Epithelial cell of prostate (primary cell): Measurements from ENCODE around the gene MCM3AP.

Source experiments
- DNase-seq: peaks from one replicate; pipeline ENCODE4 v3.0.0-alpha.2; 2011; ENCODE audit warnings: low read depth, low spot score
- H3K27ac ChIP-seq: fragments of 450-650 bp; 2 replicates; pipeline ENCODE4 v1.5.1; 2017; ENCODE audit warnings: mild to moderate bottlenecking

Gene MCM3AP

DNA sequence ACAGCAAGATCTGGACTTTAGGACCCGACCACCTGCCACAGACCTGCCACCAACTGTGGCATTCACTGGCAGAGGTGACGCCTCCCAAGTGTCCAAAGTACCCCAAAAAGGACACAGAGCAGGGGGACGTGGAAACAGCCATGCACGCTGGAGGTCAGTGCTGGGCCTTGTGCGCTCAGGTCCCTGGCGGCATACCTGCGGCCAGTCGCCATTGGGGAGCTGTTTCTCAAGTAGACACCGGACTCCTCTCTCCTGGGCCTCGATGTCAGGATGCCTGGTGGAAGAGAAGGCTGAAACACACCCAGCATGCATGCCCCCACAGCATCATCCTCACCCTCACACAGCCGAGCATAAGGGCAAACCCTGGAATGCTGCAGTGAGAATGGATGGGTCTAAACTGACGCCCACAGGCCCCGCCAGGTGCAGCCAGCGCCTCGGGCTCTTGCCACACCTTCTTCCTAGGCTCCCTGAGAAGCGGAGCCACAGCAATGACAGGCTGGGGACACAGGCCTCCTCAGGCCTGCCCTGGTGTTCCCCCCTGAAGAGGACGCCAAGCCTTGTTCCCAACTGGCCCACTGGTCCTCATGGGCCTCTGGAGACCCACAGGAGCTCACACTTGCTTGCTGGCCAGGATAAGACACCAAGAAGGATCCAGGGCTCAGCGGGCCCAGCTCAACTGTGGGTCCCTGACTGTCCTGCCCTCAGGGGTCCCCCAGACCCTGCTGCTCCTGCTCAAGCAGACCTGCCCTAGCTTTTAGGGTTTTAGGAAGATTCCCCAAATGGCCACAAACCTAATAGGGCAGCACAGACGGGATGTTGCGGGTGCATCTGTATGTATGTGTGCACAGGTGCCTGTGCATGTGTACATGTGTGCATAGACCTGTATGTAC lies 93.5 kb downstream of the MCM3AP start:
- no peak overlapping the region for H3K27ac ChIP-seq
- DNase-seq, result no peak

DNA sequence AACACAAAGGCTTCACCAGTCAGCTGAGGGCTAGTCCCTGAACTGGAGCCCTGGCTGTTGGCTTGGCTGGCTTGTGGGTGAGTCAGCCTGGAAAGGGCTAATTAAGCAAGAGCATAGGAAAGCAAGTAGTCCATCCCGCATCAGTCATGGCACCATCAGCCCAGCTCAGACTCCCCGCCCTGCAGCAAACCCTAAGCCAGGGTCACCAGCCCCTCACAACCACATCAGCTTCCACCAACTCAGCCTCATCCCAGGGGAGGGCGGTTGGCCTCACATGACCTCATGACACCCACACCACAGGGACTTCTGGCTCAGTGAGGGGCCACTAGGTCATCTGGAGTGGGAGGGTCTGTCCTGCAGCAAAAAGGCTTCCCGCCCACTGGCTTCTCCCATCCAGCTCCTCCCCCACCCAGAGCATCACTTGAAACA lies 94.1 kb downstream of the MCM3AP start:
- peak; percentile 20 for DNase-seq
- H3K27ac ChIP-seq, result no peak overlapping the region

DNA sequence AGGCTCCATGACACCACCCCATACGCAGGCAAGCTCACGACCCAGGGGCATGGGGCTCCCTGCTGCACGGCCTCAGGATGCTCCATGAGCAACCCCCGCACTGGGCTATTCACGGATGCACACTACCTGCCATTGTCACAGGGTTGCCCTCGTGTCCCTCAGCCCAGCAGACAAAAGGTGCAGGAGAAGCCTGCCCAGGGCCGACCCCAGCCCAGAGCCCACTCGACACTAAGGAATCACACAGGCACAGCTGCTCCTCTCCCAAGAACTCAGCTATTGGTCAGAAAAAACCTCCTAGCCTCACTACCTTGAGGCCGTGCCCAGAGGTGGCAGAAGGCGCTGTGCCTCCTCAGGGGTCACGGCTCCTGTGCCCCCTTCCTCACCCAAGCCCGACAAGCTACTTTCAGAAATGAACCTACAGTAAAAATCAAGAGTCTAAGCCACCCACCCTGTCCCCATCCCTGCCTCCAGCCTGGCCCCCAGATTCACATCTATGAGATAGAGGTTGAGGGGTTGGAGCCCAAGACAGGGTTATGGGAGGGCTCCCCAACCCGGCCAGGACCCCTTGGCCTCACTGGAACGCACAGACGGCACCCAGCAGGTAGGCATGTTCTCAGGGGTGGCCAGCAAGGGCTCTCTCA lies 94.8 kb downstream of the MCM3AP start:
- no peak overlapping the region for H3K27ac ChIP-seq
- DNase-seq, result no peak

DNA sequence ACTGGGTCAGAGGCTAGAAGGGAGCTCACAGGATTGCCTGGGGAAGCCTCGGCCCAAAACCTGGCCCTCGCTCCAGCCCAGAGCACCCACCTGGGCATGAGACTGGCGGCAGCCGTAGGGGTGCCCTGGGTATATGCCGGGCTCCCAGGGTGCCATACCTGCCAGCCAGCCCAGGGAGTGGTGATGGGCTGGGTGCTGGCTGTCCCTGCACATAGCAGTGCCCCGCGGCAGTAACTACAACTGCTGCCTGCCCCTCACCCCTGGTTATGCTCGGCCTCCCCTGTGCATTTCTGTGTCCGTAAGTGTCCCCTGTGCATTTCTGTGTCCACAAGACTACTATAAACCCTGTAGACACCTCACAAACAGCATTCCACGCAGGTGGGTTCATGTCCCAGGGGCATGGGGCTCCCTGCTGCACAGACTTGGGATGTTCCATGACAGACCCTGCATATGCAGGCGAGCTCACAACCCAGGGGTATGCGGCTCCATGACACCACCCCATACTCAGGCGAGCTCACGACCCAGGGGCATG lies 95.4 kb downstream of the MCM3AP start:
- no peak for DNase-seq
- no peak overlapping the region for H3K27ac ChIP-seq

DNA sequence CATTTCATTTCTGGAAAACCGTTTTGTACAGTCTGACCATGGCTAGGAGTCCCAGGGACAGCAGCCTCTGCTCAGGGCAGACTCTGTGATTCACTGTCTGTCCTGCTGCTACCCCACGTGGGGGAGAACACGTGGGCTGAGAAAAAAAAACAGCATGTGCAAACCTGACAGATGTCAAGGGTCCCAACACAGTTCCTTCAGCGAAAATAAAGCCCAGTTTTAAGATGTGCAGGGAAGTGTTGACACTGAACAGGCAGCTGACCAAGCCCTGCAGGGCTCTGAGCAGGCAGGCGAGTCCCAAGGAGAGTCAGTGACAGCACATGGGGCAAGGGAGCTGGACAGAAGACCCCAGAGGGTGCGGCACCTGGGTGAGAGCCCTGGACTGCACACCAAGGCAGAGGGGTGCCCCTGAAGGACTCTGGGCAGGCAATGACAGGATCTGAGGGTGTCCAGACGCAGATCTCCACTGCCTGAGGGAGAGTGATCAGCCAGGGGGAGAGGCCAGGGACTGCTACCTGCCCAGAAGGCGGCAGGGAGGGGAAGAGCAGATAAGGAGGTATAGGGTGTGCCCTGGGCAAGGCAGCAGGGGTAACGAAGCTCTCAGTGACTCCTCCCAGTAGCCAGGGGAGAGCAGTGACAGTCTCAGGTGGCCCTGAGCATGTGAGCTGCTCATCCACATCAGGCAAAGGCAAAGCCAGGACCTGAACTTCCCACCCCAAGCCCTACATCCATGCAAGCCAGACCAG lies 96.0 kb downstream of the MCM3AP start:
- no peak for DNase-seq

DNA sequence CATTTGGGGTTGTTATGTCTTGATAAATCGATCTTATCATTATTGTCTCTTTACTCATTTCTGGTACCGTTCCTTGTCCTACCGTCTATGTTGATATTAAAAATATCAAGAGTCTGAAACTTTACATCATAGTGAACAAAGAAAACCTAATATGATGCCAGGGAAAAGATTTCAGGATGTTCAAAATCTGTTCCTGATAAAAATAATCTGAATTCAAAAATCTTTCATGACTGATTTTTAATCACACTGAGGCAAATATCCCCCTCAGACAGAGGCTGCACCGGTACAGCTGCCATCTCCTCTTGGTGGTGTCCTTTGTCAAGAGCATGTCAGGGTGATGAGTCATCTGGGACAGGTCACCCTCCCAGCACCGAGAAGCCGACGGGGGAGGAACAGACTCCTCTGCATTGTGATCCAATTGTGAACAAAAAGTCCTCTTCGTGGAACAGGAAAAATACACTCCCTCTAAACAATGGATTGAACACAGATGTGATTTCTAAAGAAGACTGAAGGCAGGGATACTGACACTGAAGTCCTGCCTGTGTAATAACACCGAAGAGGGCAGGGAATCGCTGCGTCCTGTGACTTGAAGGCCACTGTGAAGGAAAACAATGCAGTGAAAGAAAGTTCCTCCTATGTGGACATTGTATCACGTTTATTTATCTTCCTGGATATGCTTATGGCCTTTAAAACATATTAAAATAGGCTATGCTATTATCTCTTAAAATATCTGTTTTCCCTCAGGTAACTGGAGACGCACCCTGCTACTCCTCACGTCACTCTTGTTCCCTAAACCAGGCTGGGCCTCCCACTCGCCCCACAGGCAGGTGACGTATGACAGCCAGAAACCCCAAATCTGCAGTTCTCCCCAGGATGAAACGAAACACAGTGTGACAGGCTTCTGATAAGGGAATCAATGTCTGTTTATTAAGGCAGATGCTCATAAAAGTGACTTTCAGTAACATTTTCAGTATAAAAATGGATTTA lies 96.9 kb downstream of the MCM3AP start:
- DNase-seq, result peak; percentile 12
- peak overlapping the region; percentile 61 for H3K27ac ChIP-seq

More for the DNA sequence above, 96.0 kb downstream of the MCM3AP start:
- peak overlapping the region; percentile 61 for H3K27ac ChIP-seq

DNA sequence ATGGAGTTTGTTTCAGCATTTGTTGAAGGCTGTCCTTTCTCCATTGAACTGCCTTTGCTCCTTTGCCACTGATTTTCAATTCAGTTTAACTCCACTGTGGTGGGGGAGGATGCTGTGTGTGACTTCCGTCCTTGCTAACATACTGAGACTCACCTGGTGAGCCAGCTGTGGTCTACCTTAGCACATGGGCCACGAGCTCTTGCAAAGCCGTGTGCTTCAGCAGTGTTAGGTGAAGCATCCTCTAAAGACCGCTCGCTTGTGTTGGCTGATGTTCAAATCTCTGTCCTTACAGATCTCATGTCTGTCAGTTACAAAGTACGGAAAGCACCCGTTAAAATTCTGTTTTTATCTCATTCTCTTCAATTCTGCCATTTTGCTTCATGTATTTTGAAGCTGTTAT lies 97.6 kb downstream of the MCM3AP start:
- no peak for DNase-seq
- no peak overlapping the region for H3K27ac ChIP-seq

DNA sequence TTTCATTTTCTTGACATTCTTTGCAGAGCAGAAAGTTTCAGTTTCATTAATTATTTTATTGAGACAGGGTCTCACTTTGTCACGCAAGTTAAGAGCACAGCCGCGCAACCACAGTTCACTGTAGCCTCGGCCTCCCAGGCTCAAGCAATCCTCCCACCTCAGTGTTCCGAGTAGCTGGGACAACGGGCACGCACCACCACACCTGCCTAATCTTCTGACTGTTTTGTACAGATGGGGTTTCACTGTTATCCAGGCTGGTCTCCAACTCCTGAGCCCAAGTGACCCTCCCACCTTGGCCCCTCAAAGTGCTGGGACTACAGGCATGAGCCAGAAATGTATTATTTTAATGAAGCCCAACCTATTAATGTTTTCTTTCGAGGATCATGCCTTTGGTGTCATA lies 98.2 kb downstream of the MCM3AP start:
- no peak for DNase-seq
- H3K27ac ChIP-seq, result no peak overlapping the region

DNA sequence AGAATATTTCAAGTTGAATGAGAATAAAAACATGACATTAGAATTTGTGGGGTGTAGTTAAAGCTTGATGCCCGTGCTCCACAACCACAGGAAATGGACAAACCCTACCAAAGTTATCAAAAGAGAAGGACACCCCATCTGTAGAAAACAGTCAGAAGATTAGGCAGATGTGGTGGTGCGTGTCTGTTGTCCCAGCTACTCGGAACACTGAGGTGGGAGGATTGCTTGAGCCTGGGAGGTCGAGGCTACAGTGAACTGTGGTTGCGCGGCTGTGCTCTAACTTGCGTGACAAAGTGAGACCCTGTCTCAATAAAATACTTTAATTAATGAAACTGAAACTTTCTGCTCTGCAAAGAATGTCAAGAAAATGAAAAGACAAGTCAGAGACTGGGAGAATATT lies 99.7 kb downstream of the MCM3AP start:
- DNase-seq, result no peak
- H3K27ac ChIP-seq, result peak overlapping the region; percentile 40
